WTC11 (cell line): ENCODE results near the gene OTOG.

Source experiments
- FOXP1 ChIP-seq: sonication (generic); formaldehyde crosslinking; IDR thresholded peaks from 2 replicates; pipeline ENCODE4 v1.8.0; 2022; ENCODE audit warnings: missing genetic modification reagents, mild to moderate bottlenecking, moderate library complexity, borderline replicate concordance
- ZNF121 ChIP-seq: sonication (generic); formaldehyde crosslinking; IDR thresholded peaks from 2 replicates; pipeline ENCODE4 v1.8.0; 2023; ENCODE audit warnings: missing genetic modification reagents
- TF ChIP-seq, protein P1 (sequence below): sonication (generic); formaldehyde crosslinking; IDR thresholded peaks from 2 replicates; pipeline ENCODE4 v1.8.0; 2022; ENCODE audit warnings: mild to moderate bottlenecking, missing genetic modification reagents
- TF ChIP-seq, protein P2 (sequence below): fragments of 200-600 bp; IDR thresholded peaks from 2 replicates; pipeline ENCODE4 v1.8.0; 2022; ENCODE audit warnings: antibody characterized with exemption
- TF ChIP-seq, protein P3 (sequence below): sonication (generic); formaldehyde crosslinking; IDR thresholded peaks from 2 replicates; pipeline ENCODE4 v1.8.0; 2022; ENCODE audit warnings: mild to moderate bottlenecking, missing genetic modification reagents

DNA sequence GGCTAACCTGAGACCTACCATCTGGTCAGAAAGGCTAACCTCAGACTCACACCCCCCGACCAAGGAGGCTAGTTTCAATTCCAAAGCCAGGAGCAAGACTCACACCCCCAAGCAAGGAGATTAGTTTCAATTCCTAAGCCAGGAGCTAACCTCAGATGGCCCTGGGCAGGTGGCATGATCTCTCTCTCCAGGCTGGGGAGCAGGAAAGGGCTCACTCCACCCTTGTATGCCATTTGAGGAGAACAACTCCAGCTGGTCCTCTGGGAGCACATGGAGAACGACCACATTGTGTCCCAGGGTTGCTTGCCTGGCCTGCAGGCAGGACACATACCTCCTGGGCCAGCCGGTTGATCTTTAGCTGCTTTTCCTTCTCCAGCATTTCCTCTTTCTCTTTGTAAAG is 35.5 kb upstream of the OTOG start:
- TF ChIP-seq, protein P1, sequence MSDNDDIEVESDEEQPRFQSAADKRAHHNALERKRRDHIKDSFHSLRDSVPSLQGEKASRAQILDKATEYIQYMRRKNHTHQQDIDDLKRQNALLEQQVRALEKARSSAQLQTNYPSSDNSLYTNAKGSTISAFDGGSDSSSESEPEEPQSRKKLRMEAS (CRISPR knock-in tag) = no peak
- TF ChIP-seq ZNF121 (no peak), FOXP1 (CRISPR knock-in tag) (no peak)
- TF ChIP-seq, protein P2, sequence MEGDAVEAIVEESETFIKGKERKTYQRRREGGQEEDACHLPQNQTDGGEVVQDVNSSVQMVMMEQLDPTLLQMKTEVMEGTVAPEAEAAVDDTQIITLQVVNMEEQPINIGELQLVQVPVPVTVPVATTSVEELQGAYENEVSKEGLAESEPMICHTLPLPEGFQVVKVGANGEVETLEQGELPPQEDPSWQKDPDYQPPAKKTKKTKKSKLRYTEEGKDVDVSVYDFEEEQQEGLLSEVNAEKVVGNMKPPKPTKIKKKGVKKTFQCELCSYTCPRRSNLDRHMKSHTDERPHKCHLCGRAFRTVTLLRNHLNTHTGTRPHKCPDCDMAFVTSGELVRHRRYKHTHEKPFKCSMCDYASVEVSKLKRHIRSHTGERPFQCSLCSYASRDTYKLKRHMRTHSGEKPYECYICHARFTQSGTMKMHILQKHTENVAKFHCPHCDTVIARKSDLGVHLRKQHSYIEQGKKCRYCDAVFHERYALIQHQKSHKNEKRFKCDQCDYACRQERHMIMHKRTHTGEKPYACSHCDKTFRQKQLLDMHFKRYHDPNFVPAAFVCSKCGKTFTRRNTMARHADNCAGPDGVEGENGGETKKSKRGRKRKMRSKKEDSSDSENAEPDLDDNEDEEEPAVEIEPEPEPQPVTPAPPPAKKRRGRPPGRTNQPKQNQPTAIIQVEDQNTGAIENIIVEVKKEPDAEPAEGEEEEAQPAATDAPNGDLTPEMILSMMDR = no peak
- TF ChIP-seq, protein P3, sequence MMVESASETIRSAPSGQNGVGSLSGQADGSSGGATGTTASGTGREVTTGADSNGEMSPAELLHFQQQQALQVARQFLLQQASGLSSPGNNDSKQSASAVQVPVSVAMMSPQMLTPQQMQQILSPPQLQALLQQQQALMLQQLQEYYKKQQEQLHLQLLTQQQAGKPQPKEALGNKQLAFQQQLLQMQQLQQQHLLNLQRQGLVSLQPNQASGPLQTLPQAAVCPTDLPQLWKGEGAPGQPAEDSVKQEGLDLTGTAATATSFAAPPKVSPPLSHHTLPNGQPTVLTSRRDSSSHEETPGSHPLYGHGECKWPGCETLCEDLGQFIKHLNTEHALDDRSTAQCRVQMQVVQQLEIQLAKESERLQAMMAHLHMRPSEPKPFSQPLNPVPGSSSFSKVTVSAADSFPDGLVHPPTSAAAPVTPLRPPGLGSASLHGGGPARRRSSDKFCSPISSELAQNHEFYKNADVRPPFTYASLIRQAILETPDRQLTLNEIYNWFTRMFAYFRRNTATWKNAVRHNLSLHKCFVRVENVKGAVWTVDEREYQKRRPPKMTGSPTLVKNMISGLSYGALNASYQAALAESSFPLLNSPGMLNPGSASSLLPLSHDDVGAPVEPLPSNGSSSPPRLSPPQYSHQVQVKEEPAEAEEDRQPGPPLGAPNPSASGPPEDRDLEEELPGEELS (CRISPR knock-in tag) = no peak
